Activated CD4-positive, alpha-beta T cell treated with anti-CD3 and anti-CD28 coated beads for 24 hours (primary cell): Measurements from ENCODE around the gene ARHGAP27.
"Not testable (repeated sequence)": the region's sequence is repeated elsewhere in the genome, so short reads cannot be mapped to it uniquely, and the experiment has no call there.

Source experiments
- DNase-seq, 2 donors: peaks; one replicate each; pipeline ENCODE4 v3.0.0-alpha.2; 2020; ENCODE audit warnings: low read depth in 2 of 2

Gene ARHGAP27

DNA sequence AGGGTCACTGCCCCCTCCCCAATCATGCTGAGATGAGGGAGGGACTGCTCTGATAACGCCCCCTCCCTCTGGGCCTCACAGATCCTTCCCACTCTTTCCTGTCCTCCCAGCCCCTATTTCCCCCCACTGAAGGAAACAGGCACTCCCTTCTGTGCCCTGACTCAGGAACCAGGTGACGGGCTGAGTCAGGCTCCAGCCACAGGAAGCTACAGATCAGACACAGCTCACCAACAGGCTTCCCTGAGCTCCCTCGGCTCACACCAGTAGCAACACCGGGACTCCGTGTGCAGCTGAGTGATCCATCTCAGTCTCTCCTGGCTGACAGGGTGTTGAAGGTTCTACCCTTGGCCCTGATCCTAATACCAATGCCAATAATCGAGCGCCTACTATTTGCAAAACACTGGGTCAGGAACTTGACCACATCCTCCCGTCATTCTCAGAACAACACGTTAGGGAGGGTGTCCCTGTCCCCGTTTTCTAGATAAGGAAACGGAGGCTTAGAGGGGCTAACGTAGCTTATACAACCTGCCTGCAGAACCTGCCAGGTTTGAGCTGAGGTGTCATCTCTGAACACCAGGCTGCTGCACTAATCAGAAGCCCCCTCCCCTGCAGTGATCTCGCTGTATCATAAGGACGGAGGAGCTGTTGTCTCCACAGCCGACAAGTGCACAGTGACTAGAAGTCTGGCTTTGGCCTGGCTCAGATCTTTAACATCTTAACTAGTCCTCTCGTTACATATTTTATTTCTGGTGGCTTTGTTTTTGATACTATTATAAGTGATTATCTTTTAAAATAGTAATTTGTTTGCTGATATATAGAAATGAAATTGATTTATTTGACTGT is 13.5 kb upstream of the ARHGAP27 start:
- not testable (repeated sequence) for DNase-seq

DNA sequence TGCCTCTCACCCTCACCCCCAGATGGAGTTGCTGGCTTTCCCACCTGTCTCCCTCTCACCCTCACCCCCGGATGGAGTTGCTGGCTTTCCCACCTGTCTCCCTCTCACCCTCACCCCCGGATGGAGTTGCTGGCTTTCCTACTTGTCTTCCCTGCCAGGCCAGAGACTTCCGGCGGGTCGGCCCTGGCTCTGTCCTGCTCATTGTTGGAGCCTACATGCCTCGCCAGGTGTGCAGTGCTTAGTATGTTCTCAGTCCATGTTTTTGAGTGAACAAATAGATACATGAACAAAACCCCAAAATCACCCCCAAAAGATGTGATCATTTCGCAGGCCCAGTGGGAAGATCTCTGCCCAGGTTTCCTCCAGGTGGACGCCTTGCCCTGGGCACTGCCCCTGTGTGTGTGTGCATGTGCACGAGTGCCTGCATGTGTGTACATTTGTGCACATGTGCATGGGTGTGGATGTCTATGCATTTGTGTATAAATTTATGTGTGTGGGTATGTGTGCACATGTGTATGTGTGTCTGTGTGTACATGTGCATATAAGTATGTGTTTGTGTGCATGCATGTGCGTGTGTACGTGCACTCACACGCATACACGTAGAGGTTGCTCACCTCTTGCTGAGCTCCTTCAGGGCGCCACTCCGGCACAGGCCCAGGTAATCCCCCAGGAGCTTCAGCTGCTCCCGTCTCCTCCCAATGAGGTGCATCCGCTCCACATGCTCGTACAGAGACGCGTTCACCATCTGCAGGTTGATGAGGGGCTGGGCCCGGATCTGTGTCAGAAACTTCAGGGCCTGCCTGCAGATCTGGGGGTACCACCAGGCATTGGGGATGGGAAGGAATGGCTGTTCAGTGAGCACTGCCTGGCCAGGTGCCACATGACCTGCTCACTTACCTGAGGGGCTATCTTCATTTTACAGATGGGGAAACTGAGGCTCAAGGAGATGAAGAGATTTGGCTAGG is 12.5 kb upstream of the ARHGAP27 start:
- DNase-seq, result not testable (repeated sequence)

GRCh38 chr17:45444301-45444700 is 11.6 kb upstream of the ARHGAP27 start:
- not testable (repeated sequence) for DNase-seq

DNA sequence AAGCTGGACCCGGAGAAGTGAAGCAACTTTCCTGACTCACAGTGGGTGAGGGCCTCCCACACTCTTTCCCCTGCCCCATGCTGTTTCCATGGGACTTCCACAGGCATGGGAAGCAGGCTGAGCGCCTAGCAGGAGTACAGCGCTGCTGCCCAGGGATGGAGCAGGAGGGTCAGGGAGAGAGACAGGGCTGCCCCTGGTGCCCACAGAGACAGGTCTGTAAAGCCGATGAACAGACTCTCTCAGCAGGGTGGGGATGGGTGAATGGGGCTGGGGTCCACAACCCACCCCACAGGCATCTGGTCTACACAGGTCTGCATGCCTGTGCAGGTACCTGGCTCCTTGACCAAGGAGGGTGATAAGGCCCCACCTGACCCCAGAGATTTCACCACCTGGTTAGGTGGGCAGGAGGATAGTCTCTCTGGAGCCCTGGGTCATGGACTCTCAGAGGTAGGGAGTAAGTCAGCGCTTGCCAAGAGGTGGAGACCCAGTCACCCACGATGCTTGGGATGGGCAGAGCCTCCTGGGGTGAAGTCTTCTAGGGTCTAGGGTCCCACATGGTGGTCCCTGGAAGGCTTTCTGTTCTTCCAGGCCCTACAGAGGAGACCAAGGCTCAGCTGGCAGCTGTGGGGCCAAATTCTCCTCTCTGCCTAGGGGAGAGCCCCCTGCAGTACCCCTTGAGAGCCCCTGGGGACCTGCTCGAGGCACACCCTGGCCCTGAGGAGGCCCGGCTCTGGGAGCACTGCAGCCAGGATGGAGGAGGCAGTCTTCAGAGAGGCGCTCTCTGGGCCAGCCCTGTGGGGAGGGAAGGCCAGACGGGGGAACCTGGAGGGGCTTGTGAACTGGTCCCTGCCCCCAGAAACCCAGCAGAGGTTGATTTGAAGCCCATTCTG is 10.9 kb upstream of the ARHGAP27 start:
- not testable (repeated sequence) for DNase-seq

- DNase-seq, result no peak
These were observed 9.0 kb upstream of the ARHGAP27 start for GRCh38 chr17:45441526-45442310.

DNA sequence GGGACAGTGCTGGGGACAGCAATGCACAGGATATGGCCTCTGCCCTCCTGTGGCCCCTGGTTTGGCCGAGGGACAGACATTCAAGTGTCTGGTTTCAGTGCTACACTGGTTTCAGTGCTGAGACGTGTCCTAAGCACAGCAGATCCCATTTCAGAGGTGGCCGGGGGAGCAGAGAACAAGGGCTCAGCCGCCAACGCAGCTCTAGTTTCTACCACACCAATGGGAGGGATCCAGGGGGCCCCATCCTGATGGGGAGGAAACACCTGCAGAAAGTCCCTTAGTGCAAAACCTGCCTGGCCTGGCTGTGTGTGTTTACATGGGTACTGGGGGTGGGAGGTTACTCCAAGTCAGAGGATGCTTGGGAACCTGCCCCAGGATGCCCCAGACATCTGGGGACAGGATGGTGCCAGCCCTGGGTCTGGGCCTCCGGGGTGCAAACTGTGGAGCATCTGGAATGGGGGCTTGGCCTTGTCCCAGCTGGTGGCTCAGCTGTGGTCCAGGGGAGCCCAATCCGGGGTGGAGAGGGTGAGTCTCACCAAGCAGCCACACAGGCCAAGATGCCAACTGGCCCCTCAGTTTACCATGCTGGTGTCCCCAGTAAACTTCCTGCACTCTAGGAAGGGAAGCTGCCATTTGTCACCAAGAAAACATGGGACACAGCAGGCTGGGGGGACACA is 8.3 kb upstream of the ARHGAP27 start:
- not testable (repeated sequence) for DNase-seq

DNA sequence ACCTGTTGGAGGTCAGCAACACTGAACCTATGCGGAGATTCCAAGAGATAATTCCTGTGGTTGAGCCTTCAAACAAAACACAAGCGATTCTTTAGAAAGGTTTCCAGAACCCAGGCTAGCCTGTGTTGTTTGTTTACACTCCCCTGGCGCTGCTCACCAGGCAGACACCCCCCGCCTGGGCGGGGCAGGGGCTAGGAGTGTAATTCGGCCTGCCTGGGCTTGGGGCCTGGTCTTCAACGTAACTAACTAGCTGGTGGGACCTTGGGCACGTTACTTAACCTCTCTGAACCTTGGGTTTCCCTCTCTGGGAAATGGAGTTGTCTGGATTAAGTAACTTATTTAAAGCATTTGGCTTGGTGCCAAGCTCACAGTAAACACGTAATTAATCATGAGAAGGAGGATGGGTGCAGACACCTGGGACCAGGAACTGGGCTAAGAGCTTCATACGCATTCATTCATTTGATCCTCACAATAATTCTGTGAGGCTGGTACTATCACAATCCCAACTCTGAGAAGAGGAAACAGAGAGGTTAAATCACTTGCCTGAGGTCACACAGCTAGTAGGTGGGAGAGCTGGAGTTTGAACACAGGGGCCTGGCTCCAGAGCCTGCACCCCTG is 7.6 kb upstream of the ARHGAP27 start:
- no peak for DNase-seq

- DNase-seq, result no peak
These were observed 6.4 kb upstream of the ARHGAP27 start for GRCh38 chr17:45438931-45439610.

DNA sequence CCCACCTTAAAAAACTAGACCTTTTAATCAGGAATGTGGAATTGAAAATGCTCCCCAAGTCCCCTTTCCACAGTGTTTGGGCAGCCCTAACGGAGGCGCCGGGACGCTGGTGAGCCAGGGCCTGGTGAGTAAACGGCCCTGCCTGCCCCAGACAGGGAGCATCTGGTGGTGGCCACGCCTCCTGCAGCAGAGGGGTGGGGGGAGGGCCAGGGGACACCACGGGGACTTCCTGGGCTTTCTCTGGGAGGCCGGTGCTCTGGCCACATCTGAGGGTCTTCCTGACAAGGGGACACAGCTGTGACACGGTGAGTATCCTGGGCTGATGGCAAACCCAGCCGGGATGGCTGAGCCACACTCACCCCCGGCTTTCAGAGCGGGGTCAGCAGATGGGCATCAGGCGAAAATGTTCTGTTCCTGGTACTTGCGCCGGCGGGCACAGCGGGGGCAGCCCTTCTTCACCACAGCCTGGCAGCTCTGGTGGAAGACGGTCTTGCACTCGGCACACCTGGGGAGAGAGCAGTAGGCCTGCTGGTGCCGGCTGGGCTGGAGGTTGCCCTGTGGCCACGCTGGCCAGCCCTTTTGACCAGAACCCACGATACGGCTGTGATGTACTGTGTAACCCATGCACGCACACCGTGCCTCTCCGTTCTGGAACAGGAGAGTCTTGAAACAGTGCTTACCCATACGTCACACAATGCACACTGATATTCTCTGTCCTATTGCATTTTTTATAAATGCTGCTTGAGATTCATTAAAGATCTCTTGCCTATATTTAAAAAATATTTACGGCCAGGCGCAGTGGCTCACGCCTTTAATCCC is 5.0 kb upstream of the ARHGAP27 start:
- DNase-seq, result no peak

DNA sequence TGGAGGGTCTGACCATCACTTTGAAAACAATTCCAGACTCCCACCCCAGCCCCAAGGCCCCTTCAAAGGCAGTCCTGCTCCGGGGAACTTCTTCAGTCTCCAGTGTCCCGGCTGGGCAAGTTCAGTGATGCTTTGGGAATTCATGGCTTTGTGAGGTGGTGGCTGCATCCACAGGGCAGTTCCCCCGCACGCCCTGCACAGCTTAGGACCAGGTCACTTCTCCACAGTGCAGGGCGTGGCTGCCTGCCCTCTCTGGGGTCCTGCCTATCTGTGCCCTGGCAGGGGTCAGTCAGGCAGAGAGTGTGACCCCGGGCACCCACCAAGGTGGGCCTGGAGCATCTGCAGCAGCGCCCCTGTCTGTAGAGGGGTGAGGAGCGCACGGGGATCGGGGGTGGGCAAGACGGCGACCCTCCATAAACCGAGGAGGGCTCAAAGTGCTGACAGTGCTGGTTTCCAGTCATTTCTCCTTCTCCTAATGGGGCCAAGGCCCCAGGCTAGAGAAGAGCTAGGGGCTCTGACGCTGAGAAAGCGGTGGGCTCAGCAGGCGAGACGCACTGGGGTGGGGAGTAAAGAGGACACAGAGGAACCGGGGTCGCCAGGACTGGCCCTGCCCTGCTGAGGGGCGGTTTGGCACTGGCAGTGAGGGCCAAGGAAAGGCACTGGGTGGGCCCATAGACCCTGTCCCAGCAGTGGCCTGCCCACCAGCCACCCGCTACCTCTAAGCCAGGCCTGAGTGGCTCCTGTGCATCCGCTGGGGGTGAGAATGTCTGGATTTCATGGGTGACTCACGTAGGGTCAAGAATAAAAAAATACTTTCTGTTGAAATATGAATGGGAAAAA is 4.2 kb upstream of the ARHGAP27 start:
- DNase-seq, result no peak

GRCh38 chr17:45436161-45436560 is 3.5 kb upstream of the ARHGAP27 start:
- DNase-seq, result no peak

DNA sequence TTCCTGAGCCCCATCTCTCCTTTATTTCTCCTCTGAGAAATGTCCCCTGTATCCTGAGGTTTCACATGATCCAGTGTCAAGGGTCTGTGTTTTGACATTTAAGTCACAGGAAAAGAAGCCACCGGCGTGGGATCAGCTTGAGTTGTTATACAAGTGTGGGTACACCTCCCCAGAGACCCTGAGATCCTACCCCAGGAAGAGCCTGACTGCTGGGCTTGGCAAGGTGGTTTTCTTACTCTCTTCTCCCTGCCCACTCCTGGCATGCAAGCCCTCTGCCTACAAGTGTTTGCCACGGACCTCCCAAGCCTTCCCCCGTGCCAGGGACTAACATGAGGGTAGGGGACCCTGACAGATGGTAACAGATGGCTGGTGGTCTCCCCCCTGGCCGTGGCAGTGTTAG is 2.8 kb upstream of the ARHGAP27 start:
- DNase-seq, result no peak

DNA sequence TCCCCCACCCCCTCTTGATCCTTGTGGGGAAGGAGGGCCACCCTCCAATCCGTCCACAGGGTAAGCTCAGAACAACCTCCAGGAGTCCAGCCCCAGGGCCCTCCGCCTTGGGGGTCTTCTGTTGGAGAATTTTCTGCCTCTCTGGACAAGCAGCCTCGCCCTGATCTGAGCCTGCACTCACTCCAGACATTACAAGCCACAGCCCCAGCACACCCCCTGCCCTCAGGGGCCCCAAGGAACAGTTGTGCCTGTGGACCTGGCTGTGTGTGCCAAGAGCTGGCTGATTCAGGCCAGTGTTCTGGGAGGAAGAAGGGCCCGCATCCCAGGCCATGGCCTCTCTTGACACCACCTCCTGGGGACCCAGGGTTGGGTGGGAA is 477 bp upstream of the ARHGAP27 start:
- no peak for DNase-seq

- DNase-seq, result peak; percentile 39 to 64
These were observed 902 bp downstream of the ARHGAP27 start for GRCh38 chr17:45431531-45432404.

GRCh38 chr17:45430738-45431530 is 1.7 kb downstream of the ARHGAP27 start:
- DNase-seq, result no peak
